H7 (cell line): Measurements from ENCODE around the gene ARID3A. TPM values are rescaled to one million over a fixed set of nuclear protein-coding genes. Genes with fewer than 3 reads are reported as not detected.
A peak's percentile ranks its signal among the peaks of the same experiment; 100 is the strongest.

Experiments used
- DNase-seq: peaks from one replicate; pipeline ENCODE4 v3.0.0; 2012
- H3K27me3 ChIP-seq: 2 replicates; pipeline ENCODE4 v1.6.0; 2011; ENCODE audit warnings: mild to moderate bottlenecking, low read length; ENCODE audit not compliant: control insufficient read depth, insufficient read depth
- H3K36me3 ChIP-seq: replicated peaks from 2 replicates; pipeline ENCODE4 v1.5.1; 2011; ENCODE audit warnings: low read length; ENCODE audit not compliant: control insufficient read depth, insufficient read depth
- H3K4me3 ChIP-seq: 2 replicates; pipeline ENCODE4 v1.5.1; 2011; ENCODE audit warnings: low read depth, mild to moderate bottlenecking, control low read depth, low read length, moderate library complexity; ENCODE audit not compliant: insufficient read depth
- total RNA-seq: library from RNA; depleted of rRNA; stranded (reverse); fragments of >200 nt; shearing (Covaris generic); gene quantifications from 2 replicates; pipeline ENCODE4 v1.2.3, GENCODE V29; 2014

The ARID3A gene
- total RNA-seq, 1 experiment from 2014 or later, result 85.4 TPM

DNA sequence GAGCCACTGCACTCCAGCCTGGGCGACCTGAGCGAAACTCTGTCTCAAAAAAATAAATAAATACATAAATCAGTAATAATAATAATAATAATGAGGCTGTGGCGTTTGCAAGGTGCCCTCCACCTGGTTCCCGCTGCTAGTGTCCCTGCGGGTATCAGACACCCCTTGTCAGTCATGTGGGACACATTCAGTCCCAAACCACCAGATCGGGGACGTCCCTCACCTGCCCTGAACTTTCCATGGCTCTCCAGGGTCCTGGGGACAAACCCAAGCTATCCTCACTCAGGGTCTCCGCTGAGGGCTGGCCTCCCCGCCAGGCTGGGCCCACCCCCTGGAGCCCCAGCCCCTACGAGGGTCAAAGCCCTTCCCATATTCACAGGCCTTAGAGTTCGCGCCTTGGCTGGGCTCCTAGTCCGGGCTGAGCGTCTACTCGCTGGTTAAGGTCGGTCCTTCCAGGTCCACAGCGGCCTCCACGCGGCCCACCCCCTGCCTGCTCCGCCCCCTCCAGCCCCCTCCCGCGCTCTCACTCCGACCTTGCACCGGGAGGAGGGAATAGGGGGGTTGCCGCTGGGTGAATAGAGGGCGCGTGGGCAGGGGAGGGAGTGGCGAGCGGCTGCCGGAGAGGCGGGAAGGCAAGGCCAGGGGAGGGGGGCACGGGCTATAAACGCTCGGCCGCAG, 9.1 kb upstream of the ARID3A start:
- DNase-seq, result peak; percentile 93
- Histone ChIP-seq H3K27me3 (peaks cover 60% of the 10 kb centered on the region), H3K4me3 (peak overlapping the region; percentile 63), H3K36me3 (no peaks in the 10 kb centered on the region)

DNA sequence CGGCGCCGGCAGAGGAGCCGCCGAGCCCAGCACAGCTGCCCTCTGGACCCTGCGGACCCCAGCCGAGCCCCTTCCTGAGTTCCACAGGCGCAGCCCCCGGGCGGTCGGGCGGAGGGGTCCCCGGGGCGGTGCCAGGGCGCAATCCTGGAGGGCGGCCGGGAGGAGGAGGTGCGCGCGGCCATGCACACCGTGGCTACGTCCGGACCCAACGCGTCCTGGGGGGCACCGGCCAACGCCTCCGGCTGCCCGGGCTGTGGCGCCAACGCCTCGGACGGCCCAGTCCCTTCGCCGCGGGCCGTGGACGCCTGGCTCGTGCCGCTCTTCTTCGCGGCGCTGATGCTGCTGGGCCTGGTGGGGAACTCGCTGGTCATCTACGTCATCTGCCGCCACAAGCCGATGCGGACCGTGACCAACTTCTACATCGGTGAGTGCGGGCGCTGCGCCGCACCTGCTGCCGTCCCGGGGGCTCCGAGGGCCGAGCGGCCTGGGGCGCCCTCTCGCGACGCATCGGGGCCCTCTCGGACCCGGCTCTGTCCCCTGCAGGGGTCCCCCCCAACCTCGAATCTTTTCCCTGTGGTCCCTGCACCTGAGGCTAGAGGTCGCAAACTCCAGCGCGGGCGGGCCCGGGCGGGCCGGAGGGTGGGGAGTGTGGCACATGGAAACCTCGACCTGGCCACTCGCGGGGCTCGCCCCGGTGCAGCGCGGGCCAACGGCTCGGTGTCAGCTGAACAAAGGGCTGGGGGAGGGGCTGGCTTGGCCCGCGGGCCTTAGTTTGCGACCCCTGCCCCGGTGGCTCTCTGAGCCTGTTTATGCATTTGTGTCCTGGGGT, 8.3 kb upstream of the ARID3A start, which contains the start of gene KISS1R:
KISS1R (plus strand) TSS at position 11 of the 829 bp plus-strand sequence; CDS start at position 181, 170 bp downstream.
- peaks cover 60% of the 10 kb centered on the region for H3K27me3 ChIP-seq
- H3K4me3 ChIP-seq, result peak within 1 kb of the TSS; percentile 63
- no peaks in the 10 kb centered on the region for H3K36me3 ChIP-seq
- DNase-seq, result peak; percentile 97

DNA sequence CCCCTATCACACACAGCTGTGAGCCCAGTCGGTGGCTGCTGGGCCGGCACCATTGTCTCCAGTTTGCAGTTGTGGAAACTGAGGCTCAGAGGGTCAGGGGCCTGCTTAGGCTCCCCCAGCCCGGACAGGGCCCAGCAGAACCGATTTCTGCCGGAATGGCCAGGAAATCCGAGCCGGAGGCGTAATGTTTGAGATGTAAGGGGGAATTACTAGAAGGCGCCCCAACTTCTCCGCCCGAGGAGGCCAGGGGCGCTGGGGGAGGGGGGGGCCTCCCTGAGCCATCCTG, 7.7 kb upstream of the ARID3A start:
- no peak for DNase-seq
- Histone ChIP-seq H3K36me3 (no peaks in the 10 kb centered on the region), H3K4me3 (peak overlapping the region; percentile 63), H3K27me3 (peaks cover 60% of the 10 kb centered on the region)

DNA sequence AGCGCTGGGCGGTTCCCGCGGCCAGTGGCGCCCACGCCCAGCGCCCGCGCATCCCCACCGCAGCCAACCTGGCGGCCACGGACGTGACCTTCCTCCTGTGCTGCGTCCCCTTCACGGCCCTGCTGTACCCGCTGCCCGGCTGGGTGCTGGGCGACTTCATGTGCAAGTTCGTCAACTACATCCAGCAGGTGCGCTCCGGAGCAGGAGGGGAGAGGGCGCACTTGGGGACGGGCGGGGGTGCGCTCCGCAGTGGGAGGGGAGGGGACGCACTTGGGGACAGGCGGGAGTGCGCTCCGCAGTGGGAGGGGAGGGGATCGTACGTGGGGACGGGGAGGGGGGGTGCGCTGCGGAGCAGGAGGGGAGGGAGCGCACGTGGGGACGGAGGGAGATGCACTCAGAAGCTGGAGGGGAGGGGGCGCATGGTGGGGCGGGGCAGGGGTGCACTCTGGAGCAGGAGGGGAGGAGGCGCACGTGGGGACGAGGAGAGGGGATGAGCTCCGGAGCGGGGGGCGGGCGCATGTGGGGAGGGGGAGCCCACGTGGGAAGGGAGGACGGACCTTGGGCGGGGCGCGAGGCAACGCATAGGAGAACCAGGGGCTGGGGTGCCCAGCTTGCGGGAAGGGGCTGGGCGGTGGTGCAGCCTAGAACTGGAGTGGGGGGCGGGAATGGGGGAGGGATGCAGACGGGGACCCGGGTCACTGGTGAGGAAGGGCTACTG, 7.2 kb upstream of the ARID3A start:
- DNase-seq, result peak; percentile 86
- Histone ChIP-seq H3K36me3 (no peaks in the 10 kb centered on the region), H3K4me3 (peak overlapping the region; percentile 63), H3K27me3 (peaks cover 58% of the 10 kb centered on the region)

DNA sequence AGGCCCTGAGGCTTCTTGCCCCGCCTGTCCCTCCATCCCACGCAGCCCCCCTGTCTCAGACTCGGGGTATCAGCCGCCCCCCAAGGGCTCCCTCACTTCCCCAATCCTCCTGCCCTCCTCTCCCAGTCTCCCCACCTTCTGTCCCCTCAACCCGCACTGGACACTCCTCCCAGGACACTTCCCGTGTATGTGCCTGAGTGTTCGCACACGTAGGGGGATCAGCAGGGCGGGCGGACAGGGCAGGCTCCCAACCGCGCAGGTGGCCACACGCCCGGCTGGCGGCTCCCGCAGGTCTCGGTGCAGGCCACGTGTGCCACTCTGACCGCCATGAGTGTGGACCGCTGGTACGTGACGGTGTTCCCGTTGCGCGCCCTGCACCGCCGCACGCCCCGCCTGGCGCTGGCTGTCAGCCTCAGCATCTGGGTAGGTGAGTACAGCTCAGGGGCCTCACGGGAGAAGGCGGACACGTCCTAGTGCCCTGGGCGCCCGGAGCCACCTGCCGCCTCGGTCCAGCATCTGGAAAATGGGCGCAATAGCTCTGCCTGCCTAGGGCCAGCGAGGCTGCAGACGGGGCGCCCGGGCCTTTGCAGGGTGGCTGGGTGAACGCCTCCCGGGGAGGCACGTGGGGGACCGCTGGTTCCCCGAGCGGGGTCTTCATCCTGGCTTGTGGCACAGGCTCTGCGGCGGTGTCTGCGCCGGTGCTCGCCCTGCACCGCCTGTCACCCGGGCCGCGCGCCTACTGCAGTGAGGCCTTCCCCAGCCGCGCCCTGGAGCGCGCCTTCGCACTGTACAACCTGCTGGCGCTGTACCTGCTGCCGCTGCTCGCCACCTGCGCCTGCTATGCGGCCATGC, 6.4 kb upstream of the ARID3A start:
- DNase-seq, result peak; percentile 84
- Histone ChIP-seq H3K36me3 (no peaks in the 10 kb centered on the region), H3K27me3 (peaks cover 57% of the 10 kb centered on the region), H3K4me3 (peak overlapping the region; percentile 39; the same call in 1 of the 2 replicates)

DNA sequence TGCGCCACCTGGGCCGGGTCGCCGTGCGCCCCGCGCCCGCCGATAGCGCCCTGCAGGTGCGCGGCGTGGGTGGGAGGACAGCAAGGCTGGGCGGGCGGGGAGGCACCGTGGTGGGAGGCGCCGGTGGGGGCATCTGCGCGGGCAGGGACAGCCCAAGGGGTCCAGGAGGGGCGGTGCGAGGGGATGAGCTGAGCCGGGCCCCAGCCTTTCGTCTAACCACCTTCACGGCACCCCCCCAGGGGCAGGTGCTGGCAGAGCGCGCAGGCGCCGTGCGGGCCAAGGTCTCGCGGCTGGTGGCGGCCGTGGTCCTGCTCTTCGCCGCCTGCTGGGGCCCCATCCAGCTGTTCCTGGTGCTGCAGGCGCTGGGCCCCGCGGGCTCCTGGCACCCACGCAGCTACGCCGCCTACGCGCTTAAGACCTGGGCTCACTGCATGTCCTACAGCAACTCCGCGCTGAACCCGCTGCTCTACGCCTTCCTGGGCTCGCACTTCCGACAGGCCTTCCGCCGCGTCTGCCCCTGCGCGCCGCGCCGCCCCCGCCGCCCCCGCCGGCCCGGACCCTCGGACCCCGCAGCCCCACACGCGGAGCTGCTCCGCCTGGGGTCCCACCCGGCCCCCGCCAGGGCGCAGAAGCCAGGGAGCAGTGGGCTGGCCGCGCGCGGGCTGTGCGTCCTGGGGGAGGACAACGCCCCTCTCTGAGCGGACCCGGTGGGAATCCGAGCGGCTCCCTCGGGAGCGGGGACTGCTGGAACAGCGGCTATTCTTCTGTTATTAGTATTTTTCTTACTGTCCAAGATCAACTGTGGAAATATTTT, 5.6 kb upstream of the ARID3A start:
- peaks cover 54% of the 10 kb centered on the region for H3K27me3 ChIP-seq
- peak overlapping the region; percentile 39 for H3K4me3 ChIP-seq
- peak; percentile 93 for DNase-seq
- no peaks in the 10 kb centered on the region for H3K36me3 ChIP-seq

DNA sequence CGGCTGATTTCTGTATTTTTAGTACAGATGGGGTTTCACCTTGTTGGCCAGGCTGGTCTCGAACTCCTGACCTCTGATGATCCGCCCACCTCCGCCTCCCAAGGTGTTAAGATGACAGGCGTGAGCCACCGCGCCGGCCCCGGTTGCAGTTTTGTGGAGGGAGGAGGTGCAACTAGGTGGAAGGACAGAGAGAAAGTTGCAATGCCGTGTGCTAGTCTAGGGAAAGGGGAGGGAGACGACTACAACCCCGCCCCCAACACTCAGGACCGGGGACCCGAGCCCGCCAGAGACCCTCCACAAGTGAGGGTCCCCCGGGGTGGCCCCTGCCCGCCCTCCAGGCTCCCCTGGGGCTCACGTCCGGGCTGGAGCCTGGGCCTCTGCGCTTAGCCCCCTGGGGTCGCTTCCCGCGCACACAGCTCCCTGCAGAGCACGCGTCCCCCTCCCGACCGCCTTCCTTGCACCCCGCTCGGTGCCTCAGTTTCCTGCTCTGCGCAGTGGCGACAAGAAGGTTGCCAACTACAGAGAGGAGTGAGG, 1.2 kb upstream of the ARID3A start:
- H3K27me3 ChIP-seq, result peaks cover 18% of the 10 kb centered on the region
- H3K4me3 ChIP-seq, result peak overlapping the region; percentile 91
- DNase-seq, result peak; percentile 87
- H3K36me3 ChIP-seq, result no peaks in the 10 kb centered on the region

DNA sequence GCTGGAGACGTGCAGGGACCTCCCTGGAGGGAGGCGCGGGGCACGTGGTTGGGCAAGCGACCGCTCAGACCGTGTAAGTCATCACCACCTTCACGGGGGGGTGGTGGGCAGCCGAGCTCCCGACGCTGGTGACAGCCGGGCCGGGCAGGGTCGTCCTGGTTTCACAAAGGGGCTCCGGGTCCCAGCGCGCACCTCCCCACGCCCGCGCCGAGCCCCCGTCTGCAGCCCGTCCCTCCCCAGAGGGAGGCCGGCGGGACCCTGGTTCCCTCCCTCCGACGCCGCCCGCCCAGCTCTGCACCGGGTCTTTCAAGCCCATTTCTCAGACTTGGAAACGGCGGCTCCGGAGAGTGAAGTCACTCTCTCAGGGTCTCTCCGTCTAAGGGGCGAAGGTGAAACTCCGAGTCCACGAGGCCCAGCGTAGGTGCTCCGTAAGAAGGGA, 729 bp upstream of the ARID3A start:
- peak; percentile 88 for DNase-seq
- Histone ChIP-seq H3K4me3 (peak overlapping the region; percentile 91), H3K36me3 (peaks cover 1% of the 10 kb centered on the region; the same call in 1 of the 2 replicates), H3K27me3 (peaks cover 14% of the 10 kb centered on the region)

DNA sequence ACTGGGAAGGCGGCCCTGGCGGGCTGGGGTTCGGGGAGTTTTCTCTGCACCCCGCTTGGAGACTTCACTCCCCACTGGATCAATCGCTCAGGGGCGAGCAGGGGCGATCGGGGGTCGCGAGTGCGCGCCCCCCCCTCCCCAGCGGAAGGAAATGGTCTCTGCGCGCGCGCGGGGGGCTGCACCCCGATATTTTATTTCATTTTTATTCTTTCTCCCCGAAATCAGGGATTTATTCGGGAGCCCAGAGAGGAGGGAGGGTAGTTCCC, 421 bp downstream of the ARID3A start:
- H3K27me3 ChIP-seq, result peaks cover 2% of the 10 kb centered on the region
- peak overlapping the region; percentile 91 for H3K4me3 ChIP-seq
- no peak for DNase-seq
- peaks cover 1% of the 10 kb centered on the region; the same call in 1 of the 2 replicates for H3K36me3 ChIP-seq

DNA sequence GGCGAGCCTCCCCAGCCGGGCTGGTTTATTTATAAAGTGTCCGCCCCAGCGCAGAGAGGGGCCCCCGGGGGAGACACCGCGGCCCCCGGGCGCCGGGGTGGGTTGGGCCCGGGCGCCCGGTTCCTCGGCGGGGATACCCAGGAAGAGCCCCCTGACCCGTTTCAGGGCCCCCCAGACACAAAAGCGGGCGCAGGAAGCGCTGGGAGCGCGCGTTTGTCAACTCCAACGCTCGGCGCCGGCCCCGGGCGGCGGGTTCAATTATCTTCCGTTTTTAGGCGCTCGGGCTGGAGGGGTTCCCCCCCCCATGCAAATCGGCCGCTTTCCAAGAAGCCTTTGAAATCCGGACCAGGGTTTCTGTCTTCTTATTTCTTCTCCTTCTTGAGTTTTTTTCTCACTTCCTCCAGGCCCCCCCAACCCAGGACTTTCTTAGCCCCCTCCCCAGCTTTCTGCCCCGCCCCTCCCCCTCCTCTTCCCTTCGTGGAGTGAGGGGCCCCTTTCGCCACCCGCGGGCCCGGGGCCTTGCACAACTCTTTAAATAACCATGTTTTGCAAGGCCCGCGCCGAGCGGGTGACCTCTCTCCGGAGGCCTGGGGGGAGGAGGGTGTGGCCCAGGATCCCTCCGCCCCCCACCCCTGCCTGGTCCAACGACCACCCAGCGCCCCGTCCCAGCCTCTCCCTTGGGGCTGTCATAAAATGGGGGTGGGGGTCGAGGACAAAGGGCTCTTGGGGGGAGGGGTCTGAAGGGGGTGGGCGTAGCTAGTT, 935 bp downstream of the ARID3A start:
- Histone ChIP-seq H3K27me3 (no peaks in the 10 kb centered on the region), H3K4me3 (peak overlapping the region; percentile 91), H3K36me3 (peaks cover 1% of the 10 kb centered on the region; the same call in 1 of the 2 replicates)
- peak; percentile 94 for DNase-seq

DNA sequence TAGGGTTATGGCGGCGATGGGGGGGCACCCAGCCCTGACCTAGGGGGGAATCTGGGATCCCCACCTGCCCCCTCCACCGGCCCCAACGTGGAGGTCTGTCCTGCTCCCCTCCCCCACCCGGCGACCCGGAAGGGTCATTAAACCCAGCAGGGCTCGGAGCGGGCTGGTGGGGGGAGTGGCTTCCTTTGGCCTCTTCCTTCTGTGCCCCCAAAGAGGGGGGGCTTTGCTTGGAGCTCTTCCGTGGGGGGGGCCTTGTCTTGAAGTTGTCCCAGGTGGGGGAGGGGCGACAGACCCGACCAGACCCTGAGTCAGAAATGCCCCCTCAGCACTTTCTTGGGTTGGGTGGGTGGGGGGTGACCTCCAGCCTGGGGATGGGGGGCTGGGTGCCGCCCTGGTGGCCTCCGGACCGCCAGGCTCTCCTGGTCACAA, 1.5 kb downstream of the ARID3A start:
- peak; percentile 93 for DNase-seq
- Histone ChIP-seq H3K4me3 (peak overlapping the region; percentile 91), H3K36me3 (peaks cover 1% of the 10 kb centered on the region; the same call in 1 of the 2 replicates), H3K27me3 (no peaks in the 10 kb centered on the region)

DNA sequence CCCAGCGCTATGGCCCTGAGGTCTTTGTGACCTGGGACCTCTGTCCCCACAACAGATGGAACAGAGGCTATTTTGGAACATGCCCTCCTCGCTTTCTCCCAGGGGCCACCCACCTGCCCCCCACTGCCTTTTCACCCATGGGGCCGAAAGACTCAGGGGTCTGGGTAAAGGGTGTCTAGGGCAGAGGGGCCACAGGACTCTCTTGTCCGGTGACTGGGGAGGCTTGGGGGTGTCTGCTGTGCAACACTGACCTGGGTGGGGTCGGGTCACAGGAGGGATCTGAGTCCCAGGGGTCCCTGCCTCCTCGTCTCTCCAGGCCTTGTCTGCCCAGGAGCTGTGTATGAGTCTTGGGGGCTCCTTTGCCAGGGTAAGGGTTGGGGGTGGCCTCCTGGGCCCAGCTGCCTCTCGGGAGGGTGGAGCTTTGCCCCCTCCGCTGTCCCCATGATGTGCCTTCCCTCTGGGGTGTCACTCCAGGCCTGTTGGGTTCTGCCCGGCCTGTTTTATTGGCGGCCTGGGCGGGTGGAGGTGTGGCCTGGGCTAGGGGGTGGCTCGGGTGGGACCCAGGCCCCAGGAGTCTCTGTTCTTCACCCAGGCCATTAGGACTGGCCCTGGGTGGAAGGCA, 2.1 kb downstream of the ARID3A start:
- Histone ChIP-seq H3K27me3 (no peaks in the 10 kb centered on the region), H3K4me3 (peak overlapping the region; percentile 91), H3K36me3 (peaks cover 4% of the 10 kb centered on the region)
- peak; percentile 88 for DNase-seq
